HTERT RPE-1 (cell line): Measurements from ENCODE around the gene HDGF.

ENCODE experiments used
- in situ Hi-C: fragments of 300-500 bp; cut with MboI; formaldehyde crosslinking; loops from 4 replicates; pipeline ENCODE4 v1.14.3; 2020; ENCODE audit warnings: low sequenced_read_pairs

Gene HDGF

DNA sequence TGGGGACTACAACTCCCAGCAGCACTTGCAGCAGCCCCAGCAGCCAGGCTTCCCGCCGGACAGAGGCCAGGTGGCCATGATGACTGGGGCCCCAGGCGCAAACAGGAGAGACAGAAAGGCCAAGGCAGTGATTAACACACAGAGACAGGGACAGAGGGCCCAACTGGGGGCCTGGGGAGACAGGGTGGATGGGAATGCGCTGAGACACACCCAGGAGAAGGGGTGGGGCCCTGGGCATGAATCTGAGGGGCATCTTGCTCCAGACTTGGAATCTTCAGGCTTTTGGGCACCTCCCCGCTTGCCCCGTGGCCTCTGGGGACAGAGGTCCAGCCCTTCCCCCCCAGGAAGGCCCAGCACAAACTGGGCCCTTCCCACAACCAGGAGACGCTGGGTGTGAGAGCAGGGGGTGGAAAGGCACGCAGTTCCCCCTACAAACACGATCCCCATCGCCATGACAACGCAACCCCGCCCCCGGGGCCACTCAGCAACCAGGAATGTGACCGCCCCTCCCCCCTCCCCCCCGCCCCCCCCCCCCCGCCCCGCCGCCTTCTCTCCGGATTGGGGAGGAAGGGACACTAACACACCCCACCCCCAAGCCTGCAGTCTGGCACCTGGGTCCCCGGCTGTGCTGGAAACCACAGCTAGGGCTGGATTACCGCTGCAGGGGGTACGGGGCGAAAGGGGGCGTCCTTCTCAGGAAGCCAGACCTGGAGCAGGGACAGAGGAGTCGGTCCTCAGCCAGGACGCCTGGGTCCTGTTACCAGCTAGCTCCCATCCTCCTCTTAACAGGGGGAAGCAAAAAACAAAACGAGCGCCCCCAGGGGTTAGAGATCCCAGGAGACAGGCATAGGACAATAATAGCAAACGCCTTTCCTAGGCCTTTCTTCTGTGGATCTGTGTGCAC is 4.5 kb downstream of the HDGF start:
- in situ Hi-C loops = no loop called here

GRCh38 chr1:156746406-156746727 is 5.1 kb downstream of the HDGF start:
- in situ Hi-C loops = no loop called here

- in situ Hi-C loops = no loop called here
These were observed 5.6 kb downstream of the HDGF start for GRCh38 chr1:156745881-156746280.

DNA sequence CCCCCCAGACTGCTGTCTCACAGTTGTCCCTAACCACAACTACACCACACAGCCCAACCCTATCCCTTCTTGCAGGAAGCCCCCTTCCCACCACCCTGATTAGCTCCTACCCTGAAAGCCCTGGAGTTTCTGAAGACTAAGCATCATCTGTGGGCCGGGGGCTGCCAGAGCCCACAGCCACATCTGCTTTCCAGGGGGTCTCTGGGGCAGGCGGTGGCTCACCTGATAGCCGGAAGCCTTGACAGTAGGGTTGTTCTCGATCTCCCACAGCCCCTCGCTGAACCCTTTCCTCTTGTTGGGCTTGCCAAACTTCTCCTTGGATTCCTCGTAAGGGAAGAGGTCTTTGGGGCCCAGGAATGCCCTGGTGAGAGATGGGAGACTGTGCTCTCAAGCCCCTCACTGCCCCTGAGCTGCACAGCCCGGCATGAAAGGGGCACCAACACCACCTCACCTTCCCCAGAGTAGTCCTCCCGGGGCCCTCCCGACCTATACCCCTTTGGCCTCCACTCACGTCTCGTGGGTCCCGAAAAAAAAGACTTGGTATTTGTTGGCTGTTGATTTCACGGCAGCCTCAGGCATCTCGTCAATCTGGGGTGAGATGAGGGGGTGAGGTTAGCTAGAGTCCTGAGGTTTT is 6.6 kb downstream of the HDGF start:
- in situ Hi-C loops = no loop called here

GRCh38 chr1:156744344-156744743 is 7.1 kb downstream of the HDGF start:
- in situ Hi-C loops = no loop called here

GRCh38 chr1:156743367-156744302 is 7.8 kb downstream of the HDGF start:
- in situ Hi-C loops = no loop called here

DNA sequence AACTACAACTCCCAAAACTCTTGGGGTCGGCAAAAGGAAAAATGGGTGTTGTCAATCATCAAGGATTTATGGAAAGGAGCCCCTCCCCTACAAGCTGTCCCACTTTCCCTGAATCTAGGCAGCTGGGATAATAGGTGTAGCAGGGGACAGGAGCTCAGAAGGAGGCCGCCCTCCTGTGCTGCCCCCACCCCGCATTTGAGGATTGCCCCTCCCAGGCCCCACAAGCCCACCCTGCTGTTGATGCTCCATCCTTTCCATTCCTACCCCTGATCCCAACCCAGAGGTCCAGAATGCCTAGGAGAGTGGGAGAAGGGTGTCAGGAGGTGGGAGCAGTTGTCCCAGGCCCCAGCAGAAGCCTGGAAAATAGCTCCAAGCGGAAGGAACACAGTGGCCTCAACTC is 8.7 kb downstream of the HDGF start:
- in situ Hi-C loops = no loop called here

DNA sequence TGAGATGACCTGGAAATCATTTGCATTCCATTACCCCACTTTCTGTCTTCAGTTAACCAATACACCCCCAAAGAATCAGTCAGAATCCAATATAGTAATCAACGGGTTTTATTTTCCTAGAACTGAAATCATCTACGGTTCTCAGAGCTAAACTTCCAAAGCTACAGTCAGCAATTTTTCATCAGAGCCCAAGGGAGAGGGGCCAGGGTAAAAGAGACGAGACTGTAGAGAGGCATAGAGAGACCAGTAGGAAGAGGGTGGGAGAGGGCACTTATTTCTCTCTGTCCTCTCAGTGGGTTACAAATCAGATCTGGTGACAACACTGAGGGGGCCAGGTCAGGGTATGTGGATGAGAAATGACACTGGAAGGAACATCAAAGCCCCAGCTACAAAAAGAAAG is 9.5 kb downstream of the HDGF start:
- in situ Hi-C loops = no loop called here

DNA sequence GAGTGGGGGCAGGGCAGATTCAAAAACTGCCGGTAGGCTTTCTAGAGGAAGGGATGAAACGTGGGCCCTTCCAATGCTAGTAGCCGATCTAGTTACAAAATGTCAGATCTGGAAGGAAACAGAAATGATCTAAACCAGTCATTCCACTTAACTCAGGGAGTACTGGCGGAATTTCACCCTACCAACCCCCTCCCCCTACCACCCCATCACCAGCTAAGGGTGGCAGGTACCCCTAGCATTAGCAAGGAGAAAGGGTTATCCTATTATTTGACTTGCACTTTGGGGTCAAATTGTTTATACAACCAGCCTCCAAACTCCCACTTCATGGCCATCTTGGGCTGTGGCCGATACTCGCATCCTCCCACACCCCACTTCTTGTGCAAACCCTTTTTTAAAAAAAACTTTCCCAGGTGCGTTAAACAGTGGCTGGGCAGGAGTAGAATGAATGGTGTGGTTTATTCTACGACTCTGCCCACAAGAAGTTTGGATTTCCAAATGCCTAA is 9.9 kb downstream of the HDGF start:
- in situ Hi-C loops = no loop called here

- in situ Hi-C loops = no loop called here
These were observed 10.6 kb downstream of the HDGF start, which contains the start of gene MRPL24 for GRCh38 chr1:156740741-156741480. TSS of gene MRPL24 (minus strand) at chr1:156741088. CDS start at chr1:156738704, 2,384 bp downstream.

- in situ Hi-C loops = no loop called here
These were observed 11.2 kb downstream of the HDGF start for GRCh38 chr1:156740237-156740740.

- in situ Hi-C loops = no loop called here
These were observed 12.6 kb downstream of the HDGF start for GRCh38 chr1:156738916-156739315.

DNA sequence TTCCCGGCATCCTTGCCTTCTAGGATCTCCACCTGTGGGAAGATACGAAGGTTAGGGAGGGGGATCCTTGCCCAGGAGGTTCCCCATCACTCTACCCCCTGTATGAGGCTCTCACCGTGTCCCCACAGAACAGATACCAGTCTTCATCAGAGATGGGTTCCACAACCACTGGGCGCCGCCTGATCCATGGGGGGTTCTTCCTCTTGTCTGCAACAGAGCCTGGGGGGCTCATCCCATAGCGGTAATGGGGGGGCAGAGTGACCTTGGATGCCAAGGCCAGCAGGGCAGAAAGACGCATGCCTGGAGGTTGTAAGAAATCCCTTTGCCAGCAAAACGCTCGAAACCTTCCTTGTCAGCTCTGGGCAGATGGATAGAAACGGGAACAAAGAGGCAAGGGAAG is 13.1 kb downstream of the HDGF start:
- in situ Hi-C loops = no loop called here

DNA sequence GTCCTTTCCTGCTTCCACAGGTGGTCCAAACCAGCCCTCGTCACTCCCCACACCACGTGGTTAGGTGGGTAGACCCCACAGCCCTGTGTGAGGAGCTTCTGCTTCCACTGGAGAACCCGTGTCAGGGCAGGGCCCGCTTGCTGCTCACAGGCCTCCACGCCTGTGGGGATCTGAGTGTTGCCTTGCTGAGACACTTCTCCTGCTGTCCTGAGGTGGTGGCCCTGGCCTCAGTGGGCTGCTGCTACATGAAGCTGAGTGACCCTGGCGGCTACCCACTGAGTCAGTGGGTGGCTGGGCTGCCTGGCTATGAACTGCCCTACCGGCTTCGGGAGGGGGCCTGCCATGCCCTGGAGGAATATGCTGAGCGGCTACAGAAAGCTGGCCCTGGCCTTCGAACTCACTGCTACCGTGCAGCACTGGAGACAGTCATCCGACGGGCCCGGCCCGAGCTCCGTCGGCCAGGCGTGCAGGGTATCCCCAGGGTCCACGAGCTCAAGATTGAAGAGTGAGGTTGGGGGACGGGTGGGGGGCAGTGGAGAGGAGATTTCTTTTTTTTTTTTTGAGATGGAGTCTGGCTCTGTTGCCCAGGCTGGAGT is 17.4 kb downstream of the HDGF start:
- in situ Hi-C loops = no loop called here

DNA sequence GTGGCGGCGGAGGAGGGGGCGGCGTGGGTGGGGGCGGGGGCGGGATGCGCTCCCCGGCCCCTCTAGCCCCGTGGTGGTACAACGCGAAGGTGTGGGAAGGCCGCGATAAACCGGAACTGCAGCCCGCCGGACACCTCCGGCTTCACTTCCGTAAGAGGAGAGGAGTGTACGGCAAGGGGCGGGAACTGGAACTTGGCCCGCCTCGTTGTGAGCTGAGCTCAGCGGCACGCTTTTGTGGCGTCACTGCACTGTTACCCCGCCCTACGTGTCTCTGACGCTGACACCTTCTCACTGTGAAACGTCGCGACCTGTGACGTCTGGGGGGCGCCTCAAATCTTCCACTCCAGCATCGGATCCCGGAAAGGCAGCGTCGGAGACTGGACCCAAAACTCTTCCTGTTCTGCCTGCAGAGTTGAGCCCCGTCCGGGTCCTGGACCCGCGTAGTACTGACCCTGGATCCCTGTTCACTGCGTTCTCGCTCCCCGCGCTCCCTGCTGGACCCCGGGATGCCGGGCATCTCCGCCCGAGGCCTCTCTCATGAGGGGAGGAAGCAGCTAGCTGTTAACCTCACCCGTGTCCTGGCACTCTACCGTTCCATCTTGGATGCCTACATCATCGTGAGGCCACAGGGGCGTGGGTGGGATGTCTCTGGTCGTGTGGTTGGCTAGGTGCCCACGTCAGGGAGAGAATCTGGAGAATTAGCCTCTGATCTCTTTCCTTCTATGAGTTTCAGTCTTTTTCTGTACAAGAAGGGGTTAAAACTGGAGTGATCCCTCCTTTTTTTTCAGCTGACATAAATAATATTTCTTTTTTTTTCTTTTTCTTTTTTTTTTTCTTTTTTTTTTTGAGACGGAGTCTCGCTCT is 22.6 kb downstream of the HDGF start, which contains the start of gene ISG20L2:
ISG20L2 (minus strand) TSS at position 168 of the 864 bp plus-strand sequence. CDS start 1,114 bp downstream, outside the sequence.
- in situ Hi-C loops = no loop called here

DNA sequence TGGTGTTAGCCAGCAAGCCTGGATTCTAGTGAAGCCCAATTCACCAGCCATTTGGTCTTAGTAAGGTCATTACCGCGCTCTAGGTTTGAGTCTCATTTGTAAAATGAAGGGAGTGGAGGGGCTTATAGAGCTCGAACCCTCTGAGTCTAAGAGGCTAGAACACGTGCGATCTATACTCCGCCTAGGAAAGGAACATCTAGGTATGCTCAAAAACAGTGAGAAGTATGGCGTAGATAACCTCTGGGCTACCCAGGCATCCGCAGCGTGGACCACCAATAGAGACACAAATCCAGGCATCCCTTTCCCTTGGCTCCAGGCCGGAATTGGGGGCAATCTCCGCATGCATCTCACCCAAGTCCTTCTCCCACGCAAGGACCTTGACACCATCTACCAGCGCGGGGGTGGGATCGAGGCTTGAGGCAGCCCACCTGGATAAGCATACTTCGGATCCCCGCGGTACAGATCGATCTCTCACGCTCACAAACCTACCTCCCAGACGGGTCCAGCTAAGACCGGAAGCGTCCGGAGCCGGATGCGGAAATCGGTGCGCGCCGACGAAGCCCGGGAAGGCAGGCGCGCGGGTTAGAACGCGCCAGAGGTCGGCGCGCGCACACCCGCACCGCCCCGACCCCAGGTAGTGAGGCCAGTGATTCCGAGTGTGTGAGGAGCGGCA is 23.4 kb downstream of the HDGF start, which contains the start of gene METTL25B:
METTL25B (plus strand) TSS at position 544 of the 673 bp plus-strand sequence. CDS start 636 bp downstream, outside the sequence.
- in situ Hi-C loops = no loop called here

GRCh38 chr1:156727492-156727891 is 24.0 kb downstream of the HDGF start:
- in situ Hi-C loops = no loop called here
